Right lobe of liver (tissue), 6 donors: ENCODE results near the gene INPPL1. TPM values are rescaled to one million over a fixed set of nuclear protein-coding genes. Genes with fewer than 3 reads are reported as not detected.

Experiments
- ATAC-seq, 4 donors: fragments of 200-7000 bp; cut with Tn5 transposase; one replicate each; pipeline ENCODE4 v1.9.1; 2020; ENCODE audit warnings: mild to moderate bottlenecking in 4 of 4, moderate library complexity in 4 of 4
- DNase-seq, 3 donors: peaks; one replicate each; pipeline ENCODE4 v3.0.0-alpha.2; 2020
- H3K27ac ChIP-seq, 3 donors: fragments of 200-600 bp; one replicate each; pipeline ENCODE4 v1.8.0; 2022
- H3K27me3 ChIP-seq, 2 donors: fragments of 200-600 bp; one replicate each; pipeline ENCODE4 v1.8.0; 2022
- H3K36me3 ChIP-seq, 4 donors: fragments of 200-600 bp; sonication (generic) in 1 of 4; one replicate each; pipeline versions ENCODE4 v1.5.1 to v1.8.0; 2017 to 2022; ENCODE audit warnings: control low read depth in 1 of 4
- H3K4me1 ChIP-seq, 4 donors: fragments of 200-600 bp; sonication (generic) in 1 of 4; one replicate each; pipeline versions ENCODE4 v1.5.1 to v1.8.0; 2017 to 2022; ENCODE audit warnings: control low read depth in 1 of 4
- H3K4me3 ChIP-seq, 3 donors: fragments of 200-600 bp; one replicate each; pipeline ENCODE4 v1.8.0; 2022
- H3K9me3 ChIP-seq, 4 donors: fragments of 200-600 bp; sonication (generic) in 1 of 4; one replicate each; pipeline versions ENCODE4 v1.5.1 to v1.8.0; 2017 to 2022; ENCODE audit warnings: control low read depth in 1 of 4
- CTCF ChIP-seq, 4 donors: fragments of 200-600 bp in 3 of 4; fragments of 450-650 bp in 1 of 4; IDR thresholded peaks; one replicate each; pipeline versions ENCODE4 v1.5.1 to v1.8.0; 2016 to 2022; ENCODE audit warnings: antibody characterized with exemption in 4 of 4, mild to moderate bottlenecking in 2 of 4
- POLR2A ChIP-seq: fragments of 450-650 bp; IDR thresholded peaks from one replicate; pipeline ENCODE4 v1.6.1; 2017; ENCODE audit warnings: antibody characterized with exemption, mild to moderate bottlenecking
- WGBS: methylation state at CpG from one replicate; pipeline ENCODE4 v1.1.6; 2018; ENCODE audit warnings: low coverage, low lambda C conversion rate; ENCODE audit not compliant: insufficient coverage; ENCODE audit errors: missing lambda C conversion rate; 5-methylcytosine and 5-hydroxymethylcytosine counted together
- intact Hi-C, 2 donors: fragments of 100-400 bp; cut with DNase I; formaldehyde crosslinking; loops; one replicate each; pipeline versions ENCODE4 v1.11.2 to v1.14.1; 2022
- total RNA-seq, 6 experiments: library from RNA; depleted of rRNA in 2 of 6; stranded (reverse); fragments of >200 nt in 2 of 6; fragmentation: NEBNext Ultra II Directional in 3 of 6; extraction: Animal tissue kit (Norgen Biotek cat#: 25700) in 3 of 6; gene quantifications; one replicate each; pipeline versions ENCODE4 v1.1.0 to v1.2.4, GENCODE V29; 2016 to 2023
- donor health status: DM: no; HTN: yes; CAD: no.
- donor health status: DM: no; HTN: no; CAD: no.
- donor health status: DM: no; HTN: no; CAD: no.
- donor health status: DM: no; HTN: yes; CAD: no.
- donor health status: DM: no; HTN: yes; CAD: no.

INPPL1 gene
- total RNA-seq, 6 experiments from 2014 or later = 23.2 to 46.5 (median 37.4) TPM

GRCh38 chr11:72267956-72268617, 43.5 kb downstream of the INPPL1 start:
- H3K27ac ChIP-seq = no peak overlapping the region

GRCh38 chr11:72271980-72272379, 47.4 kb downstream of the INPPL1 start:
- no peak overlapping the region for H3K27ac ChIP-seq
- H3K4me1 ChIP-seq = no peaks in the 10 kb centered on the region
- intact Hi-C loops = no loop called here
- WGBS = 50% methylated on average over 1 of the region's 1 CpG
- no peak for ATAC-seq
- no peak for DNase-seq
- H3K27me3 ChIP-seq = no peaks in the 10 kb centered on the region
- no peaks in the 10 kb centered on the region for H3K9me3 ChIP-seq
- no peak for TF ChIP-seq CTCF (IDR thresholded peaks at IDR 0.05)
- H3K4me3 ChIP-seq = no peak overlapping the region
- H3K36me3 ChIP-seq = no peaks in the 10 kb centered on the region

More at GRCh38 chr11:72267956-72268617, 43.5 kb downstream of the INPPL1 start:
- no peak for TF ChIP-seq POLR2A
- Histone ChIP-seq H3K4me1 (no peaks in the 10 kb centered on the region), H3K4me3 (no peak overlapping the region), H3K36me3 (no peaks in the 10 kb centered on the region), H3K27me3 (no peaks in the 10 kb centered on the region), H3K9me3 (no peaks in the 10 kb centered on the region)
- DNase-seq (no peak), ATAC-seq (no peak)
- 71% methylated on average over 2 of the region's 2 CpGs for WGBS
- intact Hi-C loops = no loop called here

- intact Hi-C loops = no loop called here
- no peak for ATAC-seq
- WGBS = 62% methylated on average over 6 of the region's 6 CpGs
Measured at GRCh38 chr11:72274435-72274834, 49.9 kb downstream of the INPPL1 start.

GRCh38 chr11:72278905-72279304, 54.3 kb downstream of the INPPL1 start:
- no peaks in the 10 kb centered on the region for H3K36me3 ChIP-seq
- no peak overlapping the region for H3K27ac ChIP-seq
- ATAC-seq = no peak
- H3K9me3 ChIP-seq = no peaks in the 10 kb centered on the region
- TF ChIP-seq POLR2A = no peak
- TF ChIP-seq CTCF (IDR thresholded peaks at IDR 0.05) = no peak
- no peaks in the 10 kb centered on the region for H3K27me3 ChIP-seq
- no peaks in the 10 kb centered on the region for H3K4me1 ChIP-seq
- intact Hi-C loops = no loop called here
- no peak overlapping the region for H3K4me3 ChIP-seq
- DNase-seq = no peak

More at GRCh38 chr11:72274435-72274834, 49.9 kb downstream of the INPPL1 start:
- no peaks in the 10 kb centered on the region for H3K4me1 ChIP-seq
- H3K4me3 ChIP-seq = no peak overlapping the region
- H3K9me3 ChIP-seq = no peaks in the 10 kb centered on the region
- no peak for DNase-seq
- no peaks in the 10 kb centered on the region for H3K27me3 ChIP-seq
- no peaks in the 10 kb centered on the region for H3K36me3 ChIP-seq
- TF ChIP-seq POLR2A = no peak
- TF ChIP-seq CTCF (IDR thresholded peaks at IDR 0.05) = no peak
- no peak overlapping the region for H3K27ac ChIP-seq

- Histone ChIP-seq H3K27me3 (no peaks in the 10 kb centered on the region), H3K36me3 (no peaks in the 10 kb centered on the region), H3K4me3 (no peak overlapping the region), H3K4me1 (no peaks in the 10 kb centered on the region), H3K27ac (no peak overlapping the region), H3K9me3 (no peaks in the 10 kb centered on the region)
- ATAC-seq = no peak
- TF ChIP-seq POLR2A = no peak
- DNase-seq = no peak
- intact Hi-C loops = no loop called here
- WGBS = 82% methylated on average over 10 of the region's 12 CpGs
Measured at GRCh38 chr11:72280037-72280436, 55.5 kb downstream of the INPPL1 start.
